Measurements from ENCODE around the gene ZSCAN1.
A peak's percentile ranks its signal among the peaks of the same experiment; 100 is the strongest.

The ZSCAN1 gene, protein sequence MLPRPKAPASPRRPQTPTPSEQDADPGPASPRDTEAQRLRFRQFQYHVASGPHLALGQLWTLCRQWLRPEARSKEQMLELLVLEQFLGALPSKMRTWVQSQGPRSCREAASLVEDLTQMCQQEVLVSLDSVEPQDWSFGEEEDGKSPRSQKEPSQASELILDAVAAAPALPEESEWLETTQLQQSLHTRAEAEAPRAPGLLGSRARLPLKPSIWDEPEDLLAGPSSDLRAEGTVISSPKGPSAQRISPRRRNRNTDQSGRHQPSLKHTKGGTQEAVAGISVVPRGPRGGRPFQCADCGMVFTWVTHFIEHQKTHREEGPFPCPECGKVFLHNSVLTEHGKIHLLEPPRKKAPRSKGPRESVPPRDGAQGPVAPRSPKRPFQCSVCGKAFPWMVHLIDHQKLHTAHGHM

DNA sequence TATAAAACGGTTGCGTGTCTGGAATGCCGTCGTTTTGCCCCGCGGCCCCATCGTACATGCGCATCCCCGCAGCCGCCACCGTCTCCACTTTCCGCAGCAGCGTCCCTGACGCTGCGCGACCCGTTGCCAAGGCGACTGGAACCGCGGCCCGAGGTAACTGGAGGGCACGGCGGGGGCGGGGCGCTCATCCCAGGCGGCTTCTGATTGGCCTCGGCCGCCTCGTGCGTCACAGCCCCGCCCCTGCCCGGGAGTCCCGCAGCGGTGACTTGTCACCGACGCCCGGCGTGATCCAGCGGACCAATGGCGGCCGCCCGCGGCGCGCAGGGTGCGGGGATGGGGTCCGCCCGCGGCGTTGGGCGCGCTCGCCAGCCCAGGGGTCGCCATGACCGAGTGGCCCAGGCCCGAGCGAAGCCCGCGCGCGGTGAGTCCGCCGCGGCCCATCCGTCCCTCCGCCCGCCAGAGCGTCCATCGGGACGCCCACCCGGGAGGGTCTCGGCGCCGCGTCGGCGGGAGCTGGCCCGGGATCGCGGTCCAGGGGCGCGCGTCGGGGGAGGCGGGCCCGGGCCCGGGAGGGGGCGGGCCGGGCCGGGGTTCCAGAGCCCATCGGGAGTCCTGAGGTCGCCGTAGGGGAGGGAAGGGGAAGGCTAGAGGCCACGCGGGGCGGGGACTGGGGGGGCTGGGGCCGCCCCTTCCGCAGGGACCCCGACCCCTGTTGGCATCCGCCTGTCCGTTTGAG is at the start of gene ZSCAN1:
ZSCAN1 (plus strand) TSS at position 285 of the 736 bp plus-strand sequence. CDS start 3,812 bp downstream, outside the sequence.
- FAIRE-seq (no peak), DNase-seq (ENCODE audit: insufficient read length, low spot score) (peak; percentile 79)
- TF ChIP-seq, protein P1, sequence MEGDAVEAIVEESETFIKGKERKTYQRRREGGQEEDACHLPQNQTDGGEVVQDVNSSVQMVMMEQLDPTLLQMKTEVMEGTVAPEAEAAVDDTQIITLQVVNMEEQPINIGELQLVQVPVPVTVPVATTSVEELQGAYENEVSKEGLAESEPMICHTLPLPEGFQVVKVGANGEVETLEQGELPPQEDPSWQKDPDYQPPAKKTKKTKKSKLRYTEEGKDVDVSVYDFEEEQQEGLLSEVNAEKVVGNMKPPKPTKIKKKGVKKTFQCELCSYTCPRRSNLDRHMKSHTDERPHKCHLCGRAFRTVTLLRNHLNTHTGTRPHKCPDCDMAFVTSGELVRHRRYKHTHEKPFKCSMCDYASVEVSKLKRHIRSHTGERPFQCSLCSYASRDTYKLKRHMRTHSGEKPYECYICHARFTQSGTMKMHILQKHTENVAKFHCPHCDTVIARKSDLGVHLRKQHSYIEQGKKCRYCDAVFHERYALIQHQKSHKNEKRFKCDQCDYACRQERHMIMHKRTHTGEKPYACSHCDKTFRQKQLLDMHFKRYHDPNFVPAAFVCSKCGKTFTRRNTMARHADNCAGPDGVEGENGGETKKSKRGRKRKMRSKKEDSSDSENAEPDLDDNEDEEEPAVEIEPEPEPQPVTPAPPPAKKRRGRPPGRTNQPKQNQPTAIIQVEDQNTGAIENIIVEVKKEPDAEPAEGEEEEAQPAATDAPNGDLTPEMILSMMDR (IDR thresholded peaks at IDR 0.05; ENCODE audit: insufficient read depth, missing control alignments) = no peak

DNA sequence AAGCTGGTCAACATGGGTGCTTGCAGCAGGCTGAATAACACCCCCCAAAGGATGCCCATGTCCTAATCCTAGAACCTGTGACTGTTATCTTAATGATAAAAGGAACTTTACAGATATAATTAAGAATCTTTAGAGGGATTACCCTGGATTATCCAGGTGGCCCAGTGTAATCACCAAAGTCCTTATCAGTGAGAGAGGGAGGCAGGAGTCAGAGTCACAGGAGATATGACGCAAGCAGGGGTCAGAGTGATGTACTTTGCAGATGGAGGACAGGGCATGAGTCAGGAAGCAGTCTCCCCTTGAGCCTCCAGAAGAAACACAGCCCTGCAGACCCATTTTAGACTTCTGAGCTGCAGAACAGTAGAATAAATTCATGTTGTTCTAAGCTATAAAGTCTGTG is 41.0 kb upstream of the ZSCAN1 start:
- DNase-seq (ENCODE audit: insufficient read length, low spot score) = no peak
- no peak for FAIRE-seq
- TF ChIP-seq, protein P1 (IDR thresholded peaks at IDR 0.05; ENCODE audit: insufficient read depth, missing control alignments) = no peak

DNA sequence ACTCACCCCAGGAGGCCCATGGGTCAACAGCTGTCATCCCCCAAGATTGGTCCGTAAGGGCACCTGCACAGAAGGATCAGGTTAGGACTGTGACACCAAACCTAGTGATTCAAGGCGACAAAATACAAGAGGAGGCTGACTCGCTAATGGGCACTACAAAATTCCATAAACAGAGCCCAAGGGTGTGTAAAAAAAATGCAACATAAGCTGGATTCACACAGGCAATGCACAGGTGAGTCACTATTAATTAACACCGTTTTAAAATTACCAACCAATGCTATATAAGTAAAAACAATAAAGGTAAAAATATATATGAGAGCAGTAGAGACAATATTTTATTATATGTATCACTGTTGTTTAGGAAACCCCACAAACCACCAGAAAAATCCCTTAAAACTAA is 33.1 kb upstream of the ZSCAN1 start:
- TF ChIP-seq, protein P1 (IDR thresholded peaks at IDR 0.05; ENCODE audit: insufficient read depth, missing control alignments) = no peak
- FAIRE-seq = no peak
- no peak for DNase-seq (ENCODE audit: insufficient read length, low spot score)

DNA sequence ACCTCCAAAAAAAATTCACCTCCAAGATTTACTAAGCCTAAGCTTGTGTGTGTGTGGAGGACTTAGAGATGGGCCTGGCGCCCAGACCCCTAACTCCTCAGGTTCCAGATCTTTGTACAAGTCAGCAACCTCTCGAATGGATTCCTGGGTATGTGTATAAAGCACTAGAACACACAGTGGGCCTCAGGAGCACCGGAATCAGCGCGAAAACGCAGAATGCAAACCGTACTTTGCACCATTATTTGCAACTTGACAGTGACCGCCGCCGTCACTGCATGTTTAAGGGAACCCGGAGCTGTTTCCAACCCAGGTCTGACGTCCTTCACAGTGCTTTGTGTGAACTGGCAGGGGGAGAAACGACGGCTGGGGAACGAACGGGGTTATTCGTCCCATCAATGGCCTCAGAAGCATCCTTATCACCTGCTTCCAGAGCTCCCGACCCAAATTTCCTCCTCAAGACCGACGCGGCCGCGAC is 31.9 kb upstream of the ZSCAN1 start:
- DNase-seq (ENCODE audit: insufficient read length, low spot score) = no peak
- no peak for FAIRE-seq
- TF ChIP-seq, protein P1 (IDR thresholded peaks at IDR 0.05; ENCODE audit: insufficient read depth, missing control alignments) = no peak

DNA sequence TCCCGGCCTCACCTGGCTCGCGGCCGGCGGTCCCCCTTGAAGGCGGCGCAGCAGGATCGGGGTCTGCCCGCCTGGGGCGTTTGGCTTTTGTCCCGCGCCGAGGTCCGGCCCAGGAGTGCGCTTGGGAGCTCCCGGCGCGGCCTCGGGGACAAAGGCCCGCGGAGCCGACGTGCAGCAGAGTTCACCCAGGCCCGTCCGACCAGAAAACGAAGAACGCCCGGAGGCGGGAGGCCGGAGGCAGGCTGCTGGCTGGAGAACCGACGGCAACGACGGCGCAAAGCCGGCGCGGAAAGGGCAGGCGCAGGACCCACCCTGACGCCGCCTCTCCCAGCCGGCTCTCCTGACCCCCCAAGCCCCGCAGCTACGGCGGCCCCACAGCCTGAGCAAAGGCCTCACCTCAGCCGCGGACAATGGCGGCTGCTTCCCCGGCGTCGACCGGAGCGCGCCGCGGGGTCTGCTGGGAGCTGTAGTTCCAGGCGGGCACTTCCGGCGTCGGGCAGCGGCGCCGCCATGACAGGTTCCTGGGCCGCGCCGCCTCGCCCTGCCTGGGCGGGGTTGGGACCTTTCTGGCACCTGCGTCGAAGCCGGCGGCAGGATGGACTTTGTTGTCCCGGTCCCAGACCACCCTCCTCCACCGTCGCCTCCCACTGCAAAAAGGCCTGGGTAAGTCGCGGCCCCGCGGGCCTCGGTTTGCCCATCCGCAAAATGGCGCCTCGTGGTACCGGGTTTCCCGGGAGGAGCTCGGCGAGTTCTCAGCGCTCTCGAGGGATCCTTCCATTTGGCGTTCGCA is 31.2 kb upstream of the ZSCAN1 start, which contains the start of gene ZNF606:
ZNF606 (minus strand) TSS at position 437 of the 790 bp plus-strand sequence. CDS start 1,501 bp downstream, outside the sequence.
- DNase-seq (ENCODE audit: insufficient read length, low spot score) = peak; percentile 83
- no peak for FAIRE-seq
- TF ChIP-seq, protein P1 (IDR thresholded peaks at IDR 0.05; ENCODE audit: insufficient read depth, missing control alignments) = no peak

DNA sequence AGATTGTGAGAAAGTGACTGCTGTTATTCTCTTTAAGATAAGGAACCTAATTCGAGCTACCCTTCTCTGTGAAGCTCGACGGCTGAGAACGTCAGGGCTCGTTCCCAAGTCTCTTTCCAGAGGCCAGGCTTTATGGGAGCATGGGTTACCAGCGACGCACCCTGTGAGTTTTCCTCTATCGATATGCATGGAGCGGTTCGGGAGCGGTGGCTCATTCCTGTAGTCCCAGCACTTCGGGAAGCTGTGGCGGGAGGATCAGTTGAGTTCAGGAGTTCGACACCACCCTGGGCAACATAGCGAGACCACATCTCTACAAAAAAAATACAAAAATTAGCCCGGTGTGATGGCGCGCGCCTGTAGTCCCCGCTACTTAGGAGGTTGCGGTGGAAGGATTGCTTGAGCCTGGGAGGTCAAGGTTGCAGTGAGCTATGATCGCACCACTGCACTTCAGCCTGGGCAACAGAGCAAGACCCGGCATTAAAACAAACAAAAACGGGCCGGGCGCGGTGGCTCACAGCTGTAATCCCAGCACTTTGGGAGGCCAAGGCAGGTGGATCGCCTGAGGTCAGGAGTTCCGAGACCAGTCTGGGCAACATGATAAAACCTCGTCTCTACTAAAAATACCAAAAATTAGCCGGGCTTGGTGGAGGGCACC is 30.5 kb upstream of the ZSCAN1 start:
- DNase-seq (ENCODE audit: insufficient read length, low spot score) (no peak), FAIRE-seq (no peak)
- TF ChIP-seq, protein P1 (IDR thresholded peaks at IDR 0.05; ENCODE audit: insufficient read depth, missing control alignments) = no peak
